HUES48 (cell line): Measurements from ENCODE around the gene SCUBE1.

ENCODE experiments used
- H3K27ac ChIP-seq: one replicate; pipeline ENCODE4 v1.7.0; 2013; ENCODE audit warnings: low read depth, low read length, inconsistent platforms
- H3K27me3 ChIP-seq: 2 replicates; pipeline ENCODE4 v1.6.1; 2013; ENCODE audit warnings: mild to moderate bottlenecking, low read length; ENCODE audit not compliant: control insufficient read depth, insufficient read depth
- H3K36me3 ChIP-seq: 2 replicates; pipeline ENCODE4 v1.6.1; 2013; ENCODE audit warnings: low read length; ENCODE audit not compliant: control insufficient read depth, insufficient read depth
- H3K4me1 ChIP-seq: 2 replicates; pipeline ENCODE4 v1.6.1; 2013; ENCODE audit warnings: mild to moderate bottlenecking, low read length; ENCODE audit not compliant: control insufficient read depth, insufficient read depth
- H3K4me3 ChIP-seq: 2 replicates; pipeline ENCODE4 v1.5.1; 2013; ENCODE audit warnings: mild to moderate bottlenecking, low read depth, low read length
- H3K9ac ChIP-seq: 2 replicates; pipeline ENCODE4 v1.6.1; 2013; ENCODE audit warnings: mild to moderate bottlenecking, low read depth, low read length, moderate library complexity
- H3K9me3 ChIP-seq: 2 replicates; pipeline ENCODE4 v1.6.1; 2013; ENCODE audit warnings: low read length; ENCODE audit not compliant: control insufficient read depth, insufficient read depth

SCUBE1 gene

GRCh38 chr22:43202326-43202725, 140.8 kb downstream of the SCUBE1 start:
- Histone ChIP-seq H3K9ac (no peak overlapping the region), H3K27me3 (no peaks in the 10 kb centered on the region), H3K9me3 (no peaks in the 10 kb centered on the region), H3K4me3 (no peak overlapping the region), H3K4me1 (peaks cover 5% of the 10 kb centered on the region), H3K27ac (no peak overlapping the region), H3K36me3 (no peaks in the 10 kb centered on the region)

- Histone ChIP-seq H3K27me3 (no peaks in the 10 kb centered on the region), H3K27ac (no peak overlapping the region), H3K4me3 (no peak overlapping the region), H3K36me3 (no peaks in the 10 kb centered on the region), H3K9ac (no peak overlapping the region), H3K4me1 (peaks cover 5% of the 10 kb centered on the region), H3K9me3 (no peaks in the 10 kb centered on the region)
Measured at GRCh38 chr22:43201486-43202219, 141.5 kb downstream of the SCUBE1 start.

- no peaks in the 10 kb centered on the region for H3K9me3 ChIP-seq
- no peaks in the 10 kb centered on the region for H3K36me3 ChIP-seq
- peaks cover 5% of the 10 kb centered on the region for H3K4me1 ChIP-seq
- H3K4me3 ChIP-seq, result no peak overlapping the region
- no peak overlapping the region for H3K27ac ChIP-seq
- no peak overlapping the region for H3K9ac ChIP-seq
- no peaks in the 10 kb centered on the region for H3K27me3 ChIP-seq
Measured at GRCh38 chr22:43200555-43200954, 142.6 kb downstream of the SCUBE1 start.

GRCh38 chr22:43200031-43200430, 143.1 kb downstream of the SCUBE1 start:
- Histone ChIP-seq H3K4me3 (no peak overlapping the region), H3K4me1 (peaks cover 5% of the 10 kb centered on the region), H3K36me3 (no peaks in the 10 kb centered on the region), H3K27me3 (no peaks in the 10 kb centered on the region), H3K27ac (no peak overlapping the region), H3K9ac (no peak overlapping the region), H3K9me3 (no peaks in the 10 kb centered on the region)

- H3K4me3 ChIP-seq, result no peak overlapping the region
- H3K4me1 ChIP-seq, result peaks cover 5% of the 10 kb centered on the region
- no peaks in the 10 kb centered on the region for H3K36me3 ChIP-seq
- H3K27ac ChIP-seq, result no peak overlapping the region
- H3K27me3 ChIP-seq, result no peaks in the 10 kb centered on the region
- no peaks in the 10 kb centered on the region for H3K9me3 ChIP-seq
- no peak overlapping the region for H3K9ac ChIP-seq
Measured at GRCh38 chr22:43199541-43199940, 143.6 kb downstream of the SCUBE1 start.

- H3K9me3 ChIP-seq, result no peaks in the 10 kb centered on the region
- no peak overlapping the region for H3K9ac ChIP-seq
- peaks cover 5% of the 10 kb centered on the region for H3K4me1 ChIP-seq
- no peak overlapping the region for H3K27ac ChIP-seq
- no peaks in the 10 kb centered on the region for H3K27me3 ChIP-seq
- H3K4me3 ChIP-seq, result no peak overlapping the region
- no peaks in the 10 kb centered on the region for H3K36me3 ChIP-seq
Measured at GRCh38 chr22:43198936-43199335, 144.2 kb downstream of the SCUBE1 start.

GRCh38 chr22:43198126-43198525, 145.0 kb downstream of the SCUBE1 start:
- no peaks in the 10 kb centered on the region for H3K36me3 ChIP-seq
- H3K9ac ChIP-seq, result no peak overlapping the region
- H3K4me3 ChIP-seq, result no peak overlapping the region
- no peaks in the 10 kb centered on the region for H3K9me3 ChIP-seq
- H3K27ac ChIP-seq, result no peak overlapping the region
- H3K4me1 ChIP-seq, result peaks cover 5% of the 10 kb centered on the region
- H3K27me3 ChIP-seq, result no peaks in the 10 kb centered on the region

GRCh38 chr22:43197271-43197941, 145.8 kb downstream of the SCUBE1 start:
- Histone ChIP-seq H3K9me3 (no peaks in the 10 kb centered on the region), H3K4me1 (no peaks in the 10 kb centered on the region), H3K36me3 (no peaks in the 10 kb centered on the region), H3K27me3 (no peaks in the 10 kb centered on the region), H3K4me3 (no peak overlapping the region), H3K9ac (no peak overlapping the region), H3K27ac (no peak overlapping the region)

GRCh38 chr22:43191831-43192230, 151.3 kb downstream of the SCUBE1 start:
- no peaks in the 10 kb centered on the region for H3K27me3 ChIP-seq
- H3K9ac ChIP-seq, result no peak overlapping the region
- no peaks in the 10 kb centered on the region for H3K36me3 ChIP-seq
- H3K27ac ChIP-seq, result no peak overlapping the region
- H3K4me1 ChIP-seq, result no peaks in the 10 kb centered on the region
- H3K4me3 ChIP-seq, result no peak overlapping the region
- no peaks in the 10 kb centered on the region for H3K9me3 ChIP-seq

- Histone ChIP-seq H3K27me3 (no peaks in the 10 kb centered on the region), H3K4me3 (no peak overlapping the region), H3K27ac (no peak overlapping the region), H3K9ac (no peak overlapping the region), H3K4me1 (peaks cover 7% of the 10 kb centered on the region), H3K9me3 (no peaks in the 10 kb centered on the region), H3K36me3 (peaks cover 7% of the 10 kb centered on the region; the same call in 1 of the 2 replicates)
Measured at GRCh38 chr22:43188829-43189545, 154.2 kb downstream of the SCUBE1 start.
